ENCODE data around the gene AJM1.

Gene AJM1

DNA sequence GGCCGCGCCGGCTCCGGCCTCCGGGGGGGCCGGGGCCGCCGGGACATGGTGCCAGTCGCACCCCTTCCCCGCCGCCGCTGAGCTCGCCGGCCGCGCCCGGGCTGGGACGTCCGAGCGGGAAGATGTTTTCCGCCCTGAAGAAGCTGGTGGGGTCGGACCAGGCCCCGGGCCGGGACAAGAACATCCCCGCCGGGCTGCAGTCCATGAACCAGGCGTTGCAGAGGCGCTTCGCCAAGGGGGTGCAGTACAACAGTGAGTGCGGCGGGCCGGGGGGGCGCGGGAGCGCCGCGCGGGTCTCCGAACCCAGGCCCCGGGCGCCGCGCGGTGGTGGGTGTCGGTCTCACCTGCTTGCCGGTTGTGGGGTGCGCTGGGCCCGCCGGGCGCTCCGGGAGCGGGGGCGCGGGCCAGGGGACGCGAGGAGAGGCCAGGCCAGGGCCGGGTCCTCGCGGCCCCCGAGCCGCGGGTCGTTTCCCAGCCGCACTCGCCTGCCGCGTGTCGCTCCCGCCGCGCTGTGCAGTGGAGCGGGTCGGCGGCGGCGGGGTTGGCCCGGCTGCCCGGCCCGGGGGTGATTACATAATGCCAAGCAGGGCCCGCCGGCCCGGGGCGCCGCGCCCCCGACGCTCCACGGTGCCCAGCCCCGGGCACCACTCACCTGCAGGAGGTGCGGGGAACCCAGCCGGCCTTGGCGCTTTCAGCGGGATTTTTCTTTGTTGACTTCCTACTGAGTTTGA is 34.0 kb upstream of the AJM1 start:
- no peak for DNase-seq (ENCODE audit: low read depth, low spot score)

DNA sequence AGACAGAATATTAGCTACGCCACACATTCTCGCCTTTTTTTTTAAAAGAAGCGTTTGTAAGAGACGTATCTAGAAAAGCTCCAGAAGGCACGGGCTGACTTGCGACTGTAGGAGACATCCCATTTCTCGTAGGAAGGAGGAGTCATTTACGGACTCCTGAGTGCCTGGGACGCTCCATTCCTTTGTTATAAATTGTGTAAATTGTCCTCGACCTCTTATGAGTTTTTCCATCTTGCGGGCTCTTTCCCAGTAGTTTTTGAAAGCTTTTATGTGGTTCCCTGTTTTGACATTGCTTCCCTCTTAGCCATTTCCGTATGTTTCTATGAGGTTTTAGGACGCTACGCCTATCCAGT is 33.5 kb upstream of the AJM1 start:
- no peak for DNase-seq (ENCODE audit: low read depth, low spot score)

DNA sequence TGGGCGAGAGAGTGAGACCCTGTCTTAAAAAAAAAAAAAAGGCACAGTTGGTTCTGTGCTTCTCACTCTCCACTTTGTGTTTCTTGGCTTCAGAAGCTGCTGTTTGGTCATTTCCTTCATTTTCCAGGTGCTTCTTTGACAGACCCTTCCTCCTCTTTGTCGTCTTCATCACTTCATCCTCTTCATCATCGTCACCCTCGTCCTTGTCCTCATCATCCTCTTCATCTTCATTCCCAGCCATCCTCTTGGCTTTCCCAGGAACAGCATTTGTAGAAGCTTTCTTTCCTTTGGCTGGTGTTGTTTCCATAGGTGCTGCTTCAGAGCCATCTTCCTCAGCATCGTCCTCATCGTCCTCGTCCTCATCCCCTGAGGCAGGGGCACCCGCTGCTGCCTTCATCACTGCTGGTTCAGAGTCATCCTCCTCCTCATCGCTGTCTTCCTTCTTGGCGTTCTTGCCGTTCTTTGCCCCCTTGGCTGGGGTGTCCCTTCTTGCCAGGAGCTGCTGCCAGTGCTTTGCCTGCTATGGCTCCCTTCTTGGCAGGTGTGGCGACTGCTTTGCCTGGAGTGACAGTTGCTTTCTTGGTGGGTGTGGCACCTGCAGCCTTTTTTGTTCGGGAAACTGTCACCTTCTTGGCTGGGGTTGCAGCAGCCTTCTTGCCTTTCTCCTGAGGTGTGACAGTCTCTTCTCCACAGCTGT is 27.4 kb upstream of the AJM1 start:
- DNase-seq (ENCODE audit: low read depth, low spot score): no peak

DNA sequence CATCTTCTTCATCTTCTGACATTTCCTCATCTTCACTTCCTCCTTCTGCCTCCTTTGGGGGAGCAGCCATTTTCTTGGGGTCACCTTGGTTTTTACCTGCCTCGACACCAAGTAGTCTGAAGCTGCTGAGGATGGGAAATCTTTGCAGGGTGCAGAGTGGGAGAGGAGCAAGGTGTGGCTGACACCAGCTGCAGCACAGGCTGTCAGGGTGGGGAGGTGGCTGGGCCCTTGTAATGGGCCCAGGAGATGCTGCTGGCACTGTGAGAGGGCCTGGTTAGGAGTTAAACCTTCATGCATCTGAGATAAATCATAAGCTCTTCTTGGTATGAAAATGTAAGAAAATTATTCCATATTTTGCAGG is 26.9 kb upstream of the AJM1 start:
- DNase-seq (ENCODE audit: low read depth, low spot score): no peak

DNA sequence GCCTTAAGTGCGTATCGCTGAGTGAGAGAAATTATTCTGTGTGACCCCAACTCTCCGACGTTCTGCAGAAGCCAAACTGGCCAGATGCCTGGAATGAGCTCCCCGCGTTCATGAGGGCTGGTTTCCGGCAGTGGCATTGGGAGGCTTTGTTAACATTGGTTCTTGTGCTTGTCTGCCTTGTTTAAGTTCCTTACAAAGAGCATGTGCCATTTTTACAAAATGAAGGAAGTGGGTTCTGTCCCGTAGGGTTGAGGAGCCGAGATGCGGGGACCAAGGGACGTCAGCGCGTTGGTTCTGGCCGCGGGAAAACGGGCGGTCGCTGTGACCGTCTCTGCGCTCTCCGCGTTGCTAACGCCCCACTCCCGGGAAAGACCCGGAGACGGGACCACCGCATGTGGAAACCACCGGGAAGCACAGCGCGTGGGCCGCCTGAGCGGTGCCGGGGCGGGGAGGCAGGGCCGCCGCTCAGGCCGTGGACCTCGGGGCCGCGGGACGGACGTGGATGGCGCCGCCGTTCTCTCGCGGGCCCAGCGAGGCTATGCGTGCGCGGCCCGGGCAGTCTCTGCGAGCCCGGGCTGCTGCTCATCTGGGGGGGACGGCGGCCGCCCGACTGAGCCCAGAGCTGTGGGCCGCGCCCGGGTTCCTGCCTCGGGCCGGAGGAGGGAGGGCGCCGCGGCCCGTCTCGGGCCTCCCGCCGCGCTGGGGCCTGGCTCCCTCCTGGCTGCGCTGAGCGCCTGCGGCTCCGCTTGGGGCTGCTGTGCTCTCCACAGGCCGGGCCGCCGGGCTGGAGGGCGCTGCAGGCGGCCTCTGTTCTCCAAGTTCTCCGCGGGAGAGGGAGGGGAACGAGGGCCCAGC is 21.1 kb upstream of the AJM1 start:
- no peak for DNase-seq (ENCODE audit: low read depth, low spot score)

DNA sequence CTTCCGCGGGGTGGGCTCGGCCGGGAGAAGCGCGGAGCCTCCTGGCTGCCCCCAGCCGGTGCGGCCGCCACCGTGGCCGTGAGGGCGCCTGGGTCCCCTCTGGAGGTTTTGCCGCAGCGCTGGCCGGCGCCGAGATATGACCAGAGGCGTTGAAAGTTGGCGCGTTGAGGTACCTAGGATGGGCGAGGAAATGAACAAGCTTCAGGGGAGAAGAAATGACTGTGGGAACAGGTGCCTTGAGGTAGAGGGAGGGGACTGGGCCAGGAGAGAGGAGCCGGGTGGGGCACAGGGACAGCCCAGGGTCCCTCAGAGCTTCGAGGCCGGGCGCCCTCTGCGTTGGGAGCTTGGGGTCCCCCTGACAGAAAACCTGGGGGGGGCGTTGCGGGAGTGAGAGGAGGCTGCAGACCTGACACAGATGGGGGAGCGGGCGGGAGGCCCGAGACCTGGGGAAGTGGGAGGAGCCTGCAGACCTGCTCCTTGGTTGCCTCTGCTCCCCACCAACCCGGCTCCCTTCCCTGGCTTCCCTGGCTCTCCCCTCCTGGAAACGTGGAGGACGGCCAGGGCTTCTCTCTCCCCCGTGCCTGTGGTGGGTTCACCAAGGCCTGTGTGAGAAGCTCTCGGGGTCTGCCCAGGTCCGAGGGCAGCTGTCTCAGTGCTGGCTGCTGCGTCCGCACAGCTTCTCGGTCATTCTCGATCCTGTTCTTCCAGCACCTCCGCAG is 20.3 kb upstream of the AJM1 start:
- DNase-seq (ENCODE audit: low read depth, low spot score): no peak

DNA sequence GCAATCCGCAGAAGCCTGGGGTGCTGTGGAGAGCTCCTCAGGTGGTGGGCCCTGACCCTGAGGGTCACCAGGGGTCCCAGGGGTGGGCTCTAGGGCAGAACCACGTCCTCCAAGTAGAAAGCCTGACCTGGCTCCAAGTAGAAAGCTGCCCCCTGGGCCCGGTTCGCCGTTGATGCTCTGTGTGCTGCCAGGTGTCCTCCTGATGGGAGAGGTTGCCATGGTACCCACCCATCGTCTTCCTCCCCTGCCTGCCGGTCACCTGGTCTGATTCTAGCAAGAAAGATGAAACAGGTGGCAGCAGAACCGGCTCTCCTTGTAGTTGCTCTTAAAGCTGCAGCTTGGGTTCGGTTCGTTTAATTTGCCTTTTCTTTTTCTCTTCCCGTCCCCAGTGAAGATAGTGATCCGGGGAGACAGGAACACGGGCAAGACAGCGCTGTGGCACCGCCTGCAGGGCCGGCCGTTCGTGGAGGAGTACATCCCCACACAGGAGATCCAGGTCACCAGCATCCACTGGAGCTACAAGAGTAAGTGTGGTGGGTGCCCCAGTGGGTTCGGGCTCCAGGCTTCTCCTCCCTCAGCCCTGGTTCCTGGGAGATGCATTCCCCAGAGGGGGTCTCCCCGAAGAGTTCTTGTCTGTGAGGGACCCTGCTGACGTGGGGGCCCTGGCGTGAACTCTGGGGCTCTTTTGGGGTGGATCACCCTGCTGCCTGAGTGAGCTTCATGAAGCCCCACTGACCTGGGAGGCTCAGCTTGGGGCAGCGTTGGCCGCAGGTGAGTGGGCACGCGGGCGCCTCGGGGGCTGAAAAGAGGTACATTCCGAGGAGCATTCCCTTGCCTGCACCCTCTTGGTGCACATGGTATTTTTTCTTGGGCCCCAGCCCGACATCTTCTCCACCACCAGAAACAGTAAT is 18.9 kb upstream of the AJM1 start:
- DNase-seq (ENCODE audit: low read depth, low spot score): no peak

DNA sequence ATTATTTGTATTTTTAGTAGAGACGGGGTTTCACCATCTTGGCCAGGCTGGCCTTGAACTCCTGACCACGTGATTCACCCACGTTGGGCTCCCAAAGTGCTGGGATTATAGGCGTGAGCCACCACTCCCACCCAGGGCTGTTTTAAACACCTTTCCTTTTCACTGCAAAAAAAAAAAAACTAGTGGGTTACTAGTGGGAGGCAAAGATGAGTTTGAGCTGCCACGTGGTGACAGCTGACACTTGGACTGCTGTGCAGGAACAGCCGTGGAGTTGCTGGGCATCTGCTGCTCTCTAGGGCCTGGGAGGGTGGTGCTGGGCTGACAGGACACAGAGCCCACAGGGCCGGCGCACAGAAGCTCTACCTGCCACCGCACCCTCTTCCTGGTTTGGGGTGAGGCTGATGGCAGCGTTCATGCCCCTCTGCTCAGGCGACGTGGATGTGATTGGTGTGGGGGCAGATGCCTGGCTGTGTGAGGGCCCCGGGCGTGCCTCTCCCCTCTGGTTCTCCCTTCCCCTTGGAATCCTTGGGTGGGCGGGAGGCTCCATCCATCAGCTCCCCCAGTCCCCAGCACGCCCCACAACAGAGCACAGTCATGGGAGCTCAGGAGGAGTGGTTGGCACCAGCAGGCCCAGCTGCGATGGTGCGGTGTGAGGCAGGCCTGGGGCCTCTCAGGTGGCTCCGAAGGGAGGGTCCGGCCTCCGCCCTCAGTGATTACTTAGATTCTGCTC is 17.6 kb upstream of the AJM1 start:
- DNase-seq (ENCODE audit: low read depth, low spot score): no peak

DNA sequence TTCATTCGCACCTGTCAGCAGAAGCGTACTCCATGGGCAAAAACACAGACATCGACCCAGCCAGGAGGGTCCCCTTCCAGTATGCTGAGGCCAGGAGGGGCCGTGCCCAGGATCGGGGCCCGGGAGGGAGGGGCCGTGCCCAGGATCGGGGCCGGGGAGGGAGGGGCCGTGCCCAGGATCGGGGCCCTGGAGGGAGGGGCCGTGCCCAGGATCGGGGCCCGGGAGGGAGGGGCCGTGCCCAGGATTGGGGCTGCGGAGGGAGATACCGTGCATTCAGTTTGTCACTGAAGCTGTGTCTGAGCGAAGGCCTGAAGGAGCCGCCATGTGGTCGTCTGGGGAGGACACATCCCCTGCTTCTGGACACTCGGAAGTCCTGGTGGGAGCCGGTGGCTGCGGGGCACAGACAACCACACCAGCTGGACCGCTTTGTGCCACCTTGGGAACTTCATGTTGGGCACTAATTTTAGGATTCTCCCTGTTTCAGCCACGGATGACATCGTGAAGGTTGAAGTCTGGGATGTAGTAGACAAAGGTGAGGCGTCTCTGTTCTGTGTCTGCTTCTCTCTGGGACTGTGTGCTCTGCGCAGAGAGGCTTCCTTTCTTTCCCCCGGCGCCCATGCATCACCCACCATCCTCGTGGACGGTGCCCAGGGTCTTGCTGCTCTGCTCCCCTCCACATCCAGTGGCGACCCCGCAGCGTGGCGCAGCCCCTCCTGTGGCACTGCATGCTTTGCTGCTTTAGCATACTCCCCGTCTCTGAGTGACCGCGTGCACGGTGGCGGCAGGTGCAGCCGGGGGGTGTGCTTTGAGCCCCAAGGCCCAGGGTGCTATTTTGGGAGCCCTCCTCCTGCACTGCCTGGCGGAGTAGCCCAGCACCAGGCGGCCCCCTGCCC is 16.7 kb upstream of the AJM1 start:
- no peak for DNase-seq (ENCODE audit: low read depth, low spot score)

DNA sequence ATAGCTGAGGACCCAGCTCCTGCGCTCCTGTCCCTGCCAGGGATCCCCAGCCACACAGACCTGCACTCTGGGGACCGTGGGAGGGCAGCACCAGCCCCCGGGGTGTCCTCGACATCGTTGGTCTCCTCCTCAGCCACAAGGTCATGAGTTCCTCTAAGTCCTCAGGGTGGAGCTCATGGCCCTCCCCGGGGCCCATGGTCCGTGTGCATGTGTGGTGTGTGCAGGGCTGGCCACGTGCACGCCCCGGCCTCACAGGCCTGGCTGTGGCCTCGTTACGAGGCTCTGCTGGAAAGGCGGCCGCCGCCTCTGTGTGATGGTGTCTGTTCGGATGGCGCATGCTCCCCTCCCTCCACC is 16.1 kb upstream of the AJM1 start:
- no peak for DNase-seq (ENCODE audit: low read depth, low spot score)

DNA sequence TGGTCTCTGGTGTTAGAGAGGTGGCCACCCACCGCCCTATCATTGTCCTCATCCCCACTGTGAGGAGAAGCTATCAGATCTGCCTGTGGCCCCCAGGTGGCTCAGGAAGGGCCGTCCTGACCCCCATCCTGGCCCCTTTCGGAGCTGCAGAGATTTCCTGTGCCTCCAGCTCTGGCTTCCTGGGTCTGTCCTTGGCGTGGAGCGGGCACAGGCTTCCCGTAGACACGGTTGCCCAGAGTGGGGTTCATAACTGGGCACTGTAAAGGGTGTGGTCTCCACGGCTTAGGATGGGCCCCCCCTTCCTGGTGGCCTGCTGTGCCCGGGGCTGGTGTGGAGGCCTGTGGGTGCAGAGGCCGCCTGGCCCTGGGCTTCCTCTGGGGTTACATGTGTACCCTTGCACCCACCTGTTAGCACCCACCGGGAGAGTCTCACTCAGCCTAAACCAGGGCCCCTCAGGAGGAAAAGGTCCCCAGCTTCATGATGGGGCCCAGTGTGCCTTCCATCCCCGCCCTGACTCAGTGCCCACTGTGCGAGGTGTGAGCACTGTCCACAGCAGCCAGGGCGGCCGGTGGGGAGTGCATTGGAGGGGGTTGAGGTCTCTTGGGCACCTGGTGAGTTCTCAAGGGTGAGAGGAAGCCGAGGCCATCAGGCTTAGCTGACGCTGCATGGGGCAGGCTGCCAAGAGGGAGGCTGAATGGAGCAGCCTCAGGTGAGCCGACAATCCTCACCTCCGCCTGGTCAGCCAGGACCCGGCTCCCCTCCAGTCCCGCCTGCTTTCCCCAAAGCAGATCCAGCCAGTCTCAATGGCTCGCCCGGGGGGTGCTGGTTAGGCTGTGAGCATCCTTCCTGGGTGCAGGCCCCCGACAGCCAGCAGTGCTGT is 15.3 kb upstream of the AJM1 start:
- DNase-seq (ENCODE audit: low read depth, low spot score): no peak

DNA sequence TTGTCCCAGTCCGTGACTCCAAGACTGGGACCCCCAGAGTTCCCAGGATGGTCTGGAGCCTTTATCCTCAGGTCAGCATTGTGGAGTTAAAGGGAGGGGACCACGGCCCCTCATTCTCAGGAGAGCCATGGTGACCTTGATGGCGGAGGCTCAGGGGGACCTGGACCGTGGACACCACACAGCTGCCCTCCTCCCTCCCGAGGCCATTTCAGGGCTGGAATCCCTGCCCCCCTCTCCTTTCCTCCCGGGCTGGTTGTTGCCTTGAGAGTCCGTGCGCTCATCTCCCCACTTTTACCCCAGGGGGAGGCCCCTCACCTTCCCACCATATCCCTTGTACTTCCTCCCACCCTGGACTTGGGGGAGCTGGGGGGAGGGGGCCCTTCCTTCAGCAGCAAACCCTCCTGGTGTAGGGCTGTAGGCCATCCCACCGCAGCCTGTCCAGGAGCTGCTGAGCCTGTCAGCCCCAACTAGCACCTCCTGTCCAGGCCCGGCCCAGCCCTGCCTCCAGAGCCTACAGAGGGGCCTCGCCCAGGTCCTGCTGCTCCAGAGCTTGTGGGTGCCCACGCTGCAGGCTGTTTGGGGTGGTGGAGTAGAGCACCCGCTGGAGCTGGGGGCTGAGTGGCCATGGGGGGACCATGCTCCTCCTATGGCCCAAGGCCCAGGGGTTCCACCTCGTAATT is 14.3 kb upstream of the AJM1 start:
- DNase-seq (ENCODE audit: low read depth, low spot score): no peak

DNA sequence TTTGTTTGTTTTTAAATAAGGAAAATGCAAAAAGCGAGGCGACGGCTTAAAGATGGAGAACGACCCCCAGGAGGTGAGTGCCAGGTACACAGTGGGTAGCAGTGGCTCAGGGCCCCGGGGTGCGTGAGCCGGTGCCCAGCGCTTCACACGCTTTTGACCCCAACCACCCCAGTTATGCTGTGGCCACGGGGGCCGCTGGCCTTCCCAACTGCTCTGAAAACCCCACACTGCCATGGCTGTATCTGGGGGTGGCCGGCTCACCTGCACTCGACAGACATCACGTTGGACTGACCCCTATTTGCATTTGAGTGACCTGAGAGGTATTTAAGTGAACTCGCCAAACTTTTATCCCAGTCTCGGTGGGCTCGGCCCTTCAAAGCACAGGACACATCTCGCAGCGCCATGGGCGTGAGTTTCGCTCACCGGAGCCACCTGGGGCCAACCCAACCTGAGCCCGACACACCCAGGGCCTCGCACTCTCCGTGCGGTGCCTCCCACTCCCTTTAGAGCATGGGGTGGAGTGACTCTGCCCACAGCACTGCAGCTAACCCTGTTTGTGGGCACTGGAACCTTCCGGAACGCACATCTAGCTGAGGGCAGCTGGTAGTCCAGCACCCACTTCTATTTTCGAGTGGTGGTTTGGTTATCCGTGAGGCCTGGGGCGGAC is 13.7 kb upstream of the AJM1 start:
- DNase-seq (ENCODE audit: low read depth, low spot score): no peak

DNA sequence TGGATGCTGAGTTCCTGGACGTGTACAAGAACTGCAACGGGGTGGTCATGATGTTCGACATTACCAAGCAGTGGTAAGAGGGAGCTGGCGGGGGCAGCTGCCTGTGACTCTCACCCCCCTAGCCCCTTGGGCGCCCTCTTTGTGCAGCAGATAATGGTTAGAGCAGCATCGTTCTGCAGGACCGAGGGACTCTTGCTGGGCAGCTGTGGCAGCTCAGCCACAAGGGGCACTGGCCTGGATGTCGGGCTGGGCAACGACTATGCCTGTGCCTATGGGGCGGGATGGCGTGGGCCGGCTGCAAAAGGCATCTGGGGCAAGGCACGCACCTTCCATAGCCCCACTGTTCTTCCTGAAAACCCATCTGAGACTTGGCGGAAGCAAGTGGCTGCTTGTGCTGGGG is 12.9 kb upstream of the AJM1 start:
- no peak for DNase-seq (ENCODE audit: low read depth, low spot score)

DNA sequence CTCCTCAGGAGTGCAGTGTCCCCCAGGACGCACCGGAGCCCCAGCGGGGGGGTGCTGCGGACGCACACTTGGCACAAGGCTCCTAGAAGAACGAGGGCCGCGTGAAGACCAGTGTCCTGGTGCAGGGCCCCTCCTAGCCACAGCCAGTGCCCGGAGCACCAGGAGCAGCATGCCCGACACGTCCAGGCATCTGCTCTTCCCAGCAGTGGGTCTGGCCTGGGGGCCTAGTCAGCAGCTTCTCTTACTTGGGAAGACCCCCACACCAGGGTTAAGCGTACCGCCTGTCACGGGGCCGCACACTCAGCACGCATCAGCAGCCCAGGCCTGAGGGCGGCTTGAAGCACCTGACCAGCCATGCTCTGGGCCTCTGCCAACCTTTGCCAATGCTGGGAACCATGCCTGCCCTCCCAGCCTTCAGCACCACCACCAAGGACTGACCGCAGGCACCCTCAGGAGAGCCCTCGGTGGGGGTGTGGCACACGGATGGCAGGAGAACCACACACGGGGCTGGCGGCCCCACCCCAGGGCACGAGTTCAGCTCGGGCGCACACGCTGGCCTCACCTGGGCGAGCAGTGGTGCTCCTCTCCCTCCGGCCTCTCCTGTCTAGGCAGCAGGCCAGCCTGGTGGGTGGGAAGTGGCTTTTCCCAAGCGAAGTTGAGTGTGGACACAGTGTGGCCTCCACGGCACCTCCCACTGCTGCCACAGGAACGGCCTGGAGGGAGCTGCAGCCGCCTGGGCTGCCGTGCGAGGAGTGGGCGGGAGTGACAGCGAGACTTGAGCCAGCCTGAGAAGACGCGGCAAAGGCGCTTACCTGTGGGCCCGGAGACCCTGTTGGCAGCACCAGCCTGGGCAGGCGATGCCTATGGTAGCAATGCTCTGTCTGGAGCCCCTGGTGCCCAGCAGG is 12.0 kb upstream of the AJM1 start:
- no peak for DNase-seq (ENCODE audit: low read depth, low spot score)

DNA sequence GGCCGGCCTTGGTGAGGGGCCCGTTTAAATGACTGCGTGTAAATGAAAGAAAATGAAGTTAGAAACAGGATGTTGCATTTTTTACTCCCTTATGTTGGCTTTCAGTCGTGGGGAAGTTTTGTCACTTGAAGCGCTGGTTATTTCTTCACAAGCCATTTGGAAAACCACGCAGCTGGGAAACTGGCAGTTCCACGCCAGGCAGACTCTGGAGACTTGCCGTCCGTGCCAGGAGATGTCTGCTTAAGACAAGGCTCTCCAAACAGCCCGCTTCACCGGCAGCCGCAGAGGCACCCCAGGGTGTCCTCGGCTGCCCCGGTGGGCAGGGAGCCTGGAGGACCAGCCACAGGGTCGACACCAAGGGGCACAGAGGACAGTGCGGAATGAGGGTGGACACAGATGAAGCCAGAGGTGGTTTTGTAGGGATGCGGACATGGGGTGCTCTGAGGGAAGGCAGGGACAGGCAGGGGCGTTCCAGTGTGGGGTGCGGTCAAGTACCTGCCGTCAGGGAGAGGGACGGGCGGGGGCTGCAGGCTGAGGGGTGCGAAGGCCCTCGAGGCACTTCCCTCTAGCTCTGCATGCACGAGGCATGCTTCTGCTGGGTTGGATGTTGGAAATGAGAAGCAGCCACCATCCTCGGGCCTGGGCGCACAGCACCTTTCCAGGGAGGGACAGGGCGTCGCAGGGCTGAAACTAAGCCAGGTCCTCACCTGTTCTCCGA is 11.1 kb upstream of the AJM1 start:
- no peak for DNase-seq (ENCODE audit: low read depth, low spot score)
